Measurements from ENCODE around the gene TMEM50A.
"Not testable (repeated sequence)": the region's sequence is repeated elsewhere in the genome, so short reads cannot be mapped to it uniquely, and the experiment has no call there.

The TMEM50A gene

GRCh38 chr1:25336922-25337354 is 1.2 kb upstream of the TMEM50A start:
- H3K4me2 ChIP-seq (ENCODE audit: insufficient read depth, low read length, poor library complexity, severe bottlenecking), result peak overlapping the region; percentile 73
- H2BK15ac ChIP-seq (ENCODE audit: low read length); H3K4ac ChIP-seq (ENCODE audit: low read length); H3K4me1 ChIP-seq (ENCODE audit: control insufficient read depth in 2 of 2, insufficient read depth in 1 of 2, low read depth in 1 of 2, low read length in 2 of 2); H3K14ac ChIP-seq (ENCODE audit: low read length); H4K91ac ChIP-seq (ENCODE audit: low read depth, low read length, poor library complexity); H3K23ac ChIP-seq (ENCODE audit: low read depth, low read length, poor library complexity); H3K79me1 ChIP-seq (ENCODE audit: low read depth, low read length); H3K27ac ChIP-seq (replicated peaks; ENCODE audit: low read length); H4K8ac ChIP-seq (ENCODE audit: low read depth, low read length); H2BK5ac ChIP-seq (ENCODE audit: low read length); H2BK12ac ChIP-seq (ENCODE audit: low read length); H3K9me3 ChIP-seq (replicated peaks in 1 of 2; ENCODE audit: control insufficient read depth in 2 of 2, insufficient read depth in 1 of 2, low read depth in 1 of 2, low read length in 2 of 2); H3K27me3 ChIP-seq (ENCODE audit: control insufficient read depth in 3 of 3, insufficient read depth in 3 of 3, low read depth in 1 of 3, low read length in 3 of 3); H2AK5ac ChIP-seq (ENCODE audit: low read depth, low read length); H3K36me3 ChIP-seq (replicated peaks in 1 of 2; ENCODE audit: control insufficient read depth in 2 of 2, insufficient read depth in 2 of 2, low read length in 2 of 2); H3K18ac ChIP-seq (ENCODE audit: low read length); H2BK120ac ChIP-seq (ENCODE audit: low read depth, low read length): not testable (repeated sequence)
- H2AFZ ChIP-seq (ENCODE audit: low read length), result peak overlapping the region; percentile 82
- DNase-seq (ENCODE audit: low spot score), result peak; percentile 4
- peak overlapping the region; percentile 72 for H3K9ac ChIP-seq (ENCODE audit: low read depth, low read length, poor library complexity)
- WGBS, 2 donors (ENCODE audit: extremely low coverage in 2 of 2, insufficient read length in 2 of 2, insufficient replicate concordance in 1 of 2), result no CpG with 5 or more reads among the region's 29 CpGs
- H3K4me3 ChIP-seq (ENCODE audit: low read length in 2 of 2), result peak overlapping the region; percentile 59 to 83

- H3K79me1 ChIP-seq (ENCODE audit: low read depth, low read length); H3K14ac ChIP-seq (ENCODE audit: low read length); H2BK12ac ChIP-seq (ENCODE audit: low read length); H3K27me3 ChIP-seq (ENCODE audit: control insufficient read depth in 3 of 3, insufficient read depth in 3 of 3, low read depth in 1 of 3, low read length in 3 of 3); H2BK15ac ChIP-seq (ENCODE audit: low read length); H2AK5ac ChIP-seq (ENCODE audit: low read depth, low read length); H2BK120ac ChIP-seq (ENCODE audit: low read depth, low read length); H3K9me3 ChIP-seq (replicated peaks in 1 of 2; ENCODE audit: control insufficient read depth in 2 of 2, insufficient read depth in 1 of 2, low read depth in 1 of 2, low read length in 2 of 2); H3K4me1 ChIP-seq (ENCODE audit: control insufficient read depth in 2 of 2, insufficient read depth in 1 of 2, low read depth in 1 of 2, low read length in 2 of 2); H4K91ac ChIP-seq (ENCODE audit: low read depth, low read length, poor library complexity); H3K23ac ChIP-seq (ENCODE audit: low read depth, low read length, poor library complexity); H4K8ac ChIP-seq (ENCODE audit: low read depth, low read length); H2BK5ac ChIP-seq (ENCODE audit: low read length); H3K4ac ChIP-seq (ENCODE audit: low read length): not testable (repeated sequence)
- Histone ChIP-seq H3K36me3 (replicated peaks in 1 of 2; ENCODE audit: control insufficient read depth in 2 of 2, insufficient read depth in 2 of 2, low read length in 2 of 2) (peaks cover 0 to 15% of the 10 kb centered on the region in 2 donors), H3K18ac (ENCODE audit: low read length) (peak overlapping the region; percentile 64), H3K27ac (replicated peaks; ENCODE audit: low read length) (peak overlapping the region; percentile 88), H3K4me3 (ENCODE audit: low read length in 2 of 2) (peak overlapping the region; percentile 88 to 97), H3K4me2 (ENCODE audit: insufficient read depth, low read length, poor library complexity, severe bottlenecking) (peak overlapping the region; percentile 18), H3K9ac (ENCODE audit: low read depth, low read length, poor library complexity) (peak overlapping the region; percentile 81), H2AFZ (ENCODE audit: low read length) (peak overlapping the region; percentile 72)
- no CpG with 5 or more reads among the region's 39 CpGs for WGBS, 2 donors (ENCODE audit: extremely low coverage in 2 of 2, insufficient read length in 2 of 2, insufficient replicate concordance in 1 of 2)
- DNase-seq (ENCODE audit: low spot score), result peak; percentile 21
These were observed 499 bp upstream of the TMEM50A start for GRCh38 chr1:25337483-25338187.

- peak overlapping the region; percentile 98 for H2AFZ ChIP-seq (ENCODE audit: low read length)
- H4K8ac ChIP-seq (ENCODE audit: low read depth, low read length), result no peak overlapping the region
- H3K27ac ChIP-seq (replicated peaks; ENCODE audit: low read length), result no peak overlapping the region
- H3K18ac ChIP-seq (ENCODE audit: low read length), result no peak overlapping the region
- no peak overlapping the region for H3K14ac ChIP-seq (ENCODE audit: low read length)
- WGBS, 2 donors (ENCODE audit: extremely low coverage in 2 of 2, insufficient read length in 2 of 2, insufficient replicate concordance in 1 of 2), result no CpG with 5 or more reads among the region's 6 CpGs
- no peak overlapping the region for H2BK5ac ChIP-seq (ENCODE audit: low read length)
- H2BK12ac ChIP-seq (ENCODE audit: low read length), result no peak overlapping the region
- peak overlapping the region; percentile 57 for H3K4me2 ChIP-seq (ENCODE audit: insufficient read depth, low read length, poor library complexity, severe bottlenecking)
- no peak overlapping the region for H2AK5ac ChIP-seq (ENCODE audit: low read depth, low read length)
- no peak overlapping the region for H3K9ac ChIP-seq (ENCODE audit: low read depth, low read length, poor library complexity)
- H3K4ac ChIP-seq (ENCODE audit: low read length), result no peak overlapping the region
- peaks cover 6% of the 10 kb centered on the region for H3K79me1 ChIP-seq (ENCODE audit: low read depth, low read length)
- no peaks in the 10 kb centered on the region for H3K9me3 ChIP-seq (replicated peaks in 1 of 2; ENCODE audit: control insufficient read depth in 2 of 2, insufficient read depth in 1 of 2, low read depth in 1 of 2, low read length in 2 of 2)
- H2BK15ac ChIP-seq (ENCODE audit: low read length), result no peak overlapping the region
- H4K91ac ChIP-seq (ENCODE audit: low read depth, low read length, poor library complexity), result no peak overlapping the region
- no peak for DNase-seq (ENCODE audit: low spot score)
- no peak overlapping the region for H3K23ac ChIP-seq (ENCODE audit: low read depth, low read length, poor library complexity)
- H3K27me3 ChIP-seq (ENCODE audit: control insufficient read depth in 3 of 3, insufficient read depth in 3 of 3, low read depth in 1 of 3, low read length in 3 of 3), result no peaks in the 10 kb centered on the region
- peak overlapping the region; percentile 97 for H3K4me3 ChIP-seq (ENCODE audit: low read length in 2 of 2)
- no peak overlapping the region for H2BK120ac ChIP-seq (ENCODE audit: low read depth, low read length)
- no peaks in the 10 kb centered on the region for H3K4me1 ChIP-seq (ENCODE audit: control insufficient read depth in 2 of 2, insufficient read depth in 1 of 2, low read depth in 1 of 2, low read length in 2 of 2)
- H3K36me3 ChIP-seq (replicated peaks in 1 of 2; ENCODE audit: control insufficient read depth in 2 of 2, insufficient read depth in 2 of 2, low read length in 2 of 2), result peaks cover 4 to 29% of the 10 kb centered on the region in 2 donors
These were observed 852 bp downstream of the TMEM50A start for GRCh38 chr1:25338986-25339385.

GRCh38 chr1:25341746-25342145 is 3.6 kb downstream of the TMEM50A start:
- Histone ChIP-seq H2AK5ac (ENCODE audit: low read depth, low read length) (no peak overlapping the region), H3K4me2 (ENCODE audit: insufficient read depth, low read length, poor library complexity, severe bottlenecking) (no peak overlapping the region), H4K91ac (ENCODE audit: low read depth, low read length, poor library complexity) (no peak overlapping the region), H3K4ac (ENCODE audit: low read length) (no peak overlapping the region), H2BK12ac (ENCODE audit: low read length) (no peak overlapping the region), H2BK120ac (ENCODE audit: low read depth, low read length) (no peak overlapping the region), H2BK5ac (ENCODE audit: low read length) (no peak overlapping the region), H2AFZ (ENCODE audit: low read length) (no peak overlapping the region), H2BK15ac (ENCODE audit: low read length) (no peak overlapping the region), H3K23ac (ENCODE audit: low read depth, low read length, poor library complexity) (no peak overlapping the region), H3K27ac (replicated peaks; ENCODE audit: low read length) (no peak overlapping the region), H3K18ac (ENCODE audit: low read length) (no peak overlapping the region), H3K27me3 (ENCODE audit: control insufficient read depth in 3 of 3, insufficient read depth in 3 of 3, low read depth in 1 of 3, low read length in 3 of 3) (no peaks in the 10 kb centered on the region), H3K4me1 (ENCODE audit: control insufficient read depth in 2 of 2, insufficient read depth in 1 of 2, low read depth in 1 of 2, low read length in 2 of 2) (no peaks in the 10 kb centered on the region), H3K9ac (ENCODE audit: low read depth, low read length, poor library complexity) (no peak overlapping the region), H3K4me3 (ENCODE audit: low read length in 2 of 2) (no peak overlapping the region), H3K14ac (ENCODE audit: low read length) (no peak overlapping the region), H4K8ac (ENCODE audit: low read depth, low read length) (no peak overlapping the region), H3K9me3 (replicated peaks in 1 of 2; ENCODE audit: control insufficient read depth in 2 of 2, insufficient read depth in 1 of 2, low read depth in 1 of 2, low read length in 2 of 2) (no peaks in the 10 kb centered on the region), H3K79me1 (ENCODE audit: low read depth, low read length) (peaks cover 6% of the 10 kb centered on the region), H3K36me3 (replicated peaks in 1 of 2; ENCODE audit: control insufficient read depth in 2 of 2, insufficient read depth in 2 of 2, low read length in 2 of 2) (peaks cover 6 to 53% of the 10 kb centered on the region in 2 donors)
- DNase-seq (ENCODE audit: low spot score), result no peak
- no CpG with 5 or more reads among the region's 6 CpGs for WGBS, 2 donors (ENCODE audit: extremely low coverage in 2 of 2, insufficient read length in 2 of 2, insufficient replicate concordance in 1 of 2)

Data from neuronal stem cell (in vitro differentiated cells).